K562 (cell line): ENCODE results near the gene KCNH2. TPM values are rescaled to one million over a fixed set of nuclear protein-coding genes. Genes with fewer than 3 reads are reported as not detected.

Source experiments
- ARID2 ChIP-seq: fragments of 450-650 bp; IDR thresholded peaks from 2 replicates; pipeline ENCODE4 v1.6.1; 2017; ENCODE audit warnings: antibody characterized with exemption, mild to moderate bottlenecking
- CTCFL ChIP-seq: IDR thresholded peaks from 2 replicates; pipeline ENCODE4 v1.6.1; 2011; ENCODE audit warnings: borderline replicate concordance, low read depth, mild to moderate bottlenecking, moderate library complexity, low read length; ENCODE audit not compliant: insufficient read depth, poor library complexity, severe bottlenecking
- EWSR1 ChIP-seq: fragments of 450-650 bp; IDR thresholded peaks from 2 replicates; pipeline ENCODE4 v1.6.1; 2018; ENCODE audit warnings: borderline replicate concordance, mild to moderate bottlenecking, low read depth, moderate library complexity; ENCODE audit not compliant: partially characterized antibody
- GATAD2A ChIP-seq: fragments of 450-650 bp; IDR thresholded peaks from 2 replicates; pipeline ENCODE4 v1.6.1; 2017
- HDAC8 ChIP-seq: fragments of 450-650 bp; IDR thresholded peaks from 2 replicates; pipeline ENCODE4 v1.6.1; 2016; ENCODE audit warnings: mild to moderate bottlenecking, missing genetic modification characterization, moderate library complexity, missing compliant biosample characterization
- JUNB ChIP-seq: fragments of 450-650 bp; formaldehyde crosslinking; conservative IDR thresholded peaks from 2 replicates; pipeline ENCODE4 v1.4.0; 2020; ENCODE audit warnings: mild to moderate bottlenecking
- MLX ChIP-seq, 2 experiments: fragments of 450-650 bp in 1 of 2; sonication (generic) in 1 of 2; formaldehyde crosslinking; conservative IDR thresholded peaks; 2 replicates each; pipeline versions ENCODE4 v1.4.0 to v1.8.1; 2020 to 2022; ENCODE audit warnings: mild to moderate bottlenecking in 1 of 2, missing genetic modification reagents in 1 of 2
- NEUROD1 ChIP-seq: fragments of 150-350 bp; IDR thresholded peaks from 2 replicates; pipeline ENCODE4 v1.6.1; 2014; ENCODE audit warnings: borderline replicate concordance, low read length, low read depth; ENCODE audit not compliant: partially characterized antibody
- SFPQ ChIP-seq: fragments of 200-400 bp; formaldehyde crosslinking; IDR thresholded peaks from 2 replicates; pipeline ENCODE4 v1.6.1; 2017; ENCODE audit warnings: mild to moderate bottlenecking, low read depth, low read length, moderate library complexity
- SMAD2 ChIP-seq: fragments of 150-350 bp; IDR thresholded peaks from 2 replicates; pipeline ENCODE4 v1.6.1; 2014; ENCODE audit warnings: low read depth, mild to moderate bottlenecking, low read length
- SMARCA5 ChIP-seq: fragments of 450-650 bp; IDR thresholded peaks from 2 replicates; pipeline ENCODE4 v1.6.1; 2016
- SRSF1 ChIP-seq: fragments of 200-400 bp; formaldehyde crosslinking; IDR thresholded peaks from 2 replicates; pipeline ENCODE4 v1.6.1; 2017; ENCODE audit warnings: mild to moderate bottlenecking, low read depth, low read length, moderate library complexity
- ZBTB9 ChIP-seq: fragments of 450-650 bp; formaldehyde crosslinking; IDR thresholded peaks from 2 replicates; pipeline ENCODE4 v1.4.0; 2020; ENCODE audit warnings: mild to moderate bottlenecking, moderate library complexity
- ZKSCAN8 ChIP-seq: fragments of 200-800 bp; sonication (Bioruptor generic); IDR thresholded peaks from 2 replicates; pipeline ENCODE4 v1.6.1; 2016; ENCODE audit warnings: missing genetic modification characterization, missing compliant biosample characterization
- ZNF232 ChIP-seq: sonication (generic); formaldehyde crosslinking; IDR thresholded peaks from 2 replicates; pipeline ENCODE4 v1.8.0; 2022; ENCODE audit warnings: mild to moderate bottlenecking, missing genetic modification reagents
- ZNF717 ChIP-seq: fragments of 250-450 bp; sonication (Bioruptor Pico); IDR thresholded peaks from 2 replicates; pipeline ENCODE4 v1.5.0; 2021
- polyA plus RNA-seq, 8 experiments: library from polyadenylated mRNA; depleted of rRNA in 4 of 8; stranded (reverse) in 5 of 8; unstranded in 3 of 8; fragments of >200 nt; fragmentation: Nextera tagmentation in 2 of 8; fragmentation: Illumina TruSeq in 1 of 8; extraction: Ambion mirVana in 2 of 8; extraction: Trizol in 1 of 8; gene quantifications; 2 replicates each; pipeline versions ENCODE4 v1.2.1 to v1.2.3, GENCODE V29; 2011 to 2014; ENCODE audit warnings: inconsistent platforms in 1 of 8, missing spikeins in 1 of 8
- total RNA-seq, 7 experiments: library from RNA; depleted of rRNA in 6 of 7; stranded (reverse); fragments of >200 nt in 6 of 7; fragmentation: Illumina TruSeq in 2 of 7; extraction: Trizol in 2 of 7; gene quantifications; 2 replicates each; pipeline versions ENCODE4 v1.2.1 to v1.2.3, GENCODE V29; 2011 to 2021; ENCODE audit warnings: low replicate concordance in 1 of 7

KCNH2 gene
- total and polyA plus RNA-seq, 9 of the 15 experiments (the other 6 are each of a cell fraction or from before 2014, with no cell fraction given) = 18.1 to 368 (median 218) TPM

- no peak for TF ChIP-seq ZKSCAN8
- no peak for TF ChIP-seq SFPQ
- TF ChIP-seq SMAD2 = no peak
- TF ChIP-seq SRSF1 = no peak
- no peak for TF ChIP-seq ZNF232
- no peak for TF ChIP-seq NEUROD1
- TF ChIP-seq MLX (CRISPR knock-in tag; conservative IDR thresholded peaks at IDR 0.05) = no peak
- TF ChIP-seq EWSR1 = no peak
- TF ChIP-seq ZNF717 (CRISPR knock-in tag) = no peak
- TF ChIP-seq SMARCA5 = no peak
- no peak for TF ChIP-seq CTCFL
- TF ChIP-seq ARID2 = 0 out of 2 replicates have a peak, but pooled peaks have one; percentile 35
- no peak for TF ChIP-seq JUNB
- TF ChIP-seq ZBTB9 = no peak
- TF ChIP-seq HDAC8 = no peak
- TF ChIP-seq GATAD2A = no peak
Measured at GRCh38 chr7:150954201-150954985, 23.7 kb downstream of the KCNH2 start (continued).
